Measurements from ENCODE around the gene LRRC38.
"Not testable (repeated sequence)": the region's sequence is repeated elsewhere in the genome, so short reads cannot be mapped to it uniquely, and the experiment has no call there.

LRRC38 gene

DNA sequence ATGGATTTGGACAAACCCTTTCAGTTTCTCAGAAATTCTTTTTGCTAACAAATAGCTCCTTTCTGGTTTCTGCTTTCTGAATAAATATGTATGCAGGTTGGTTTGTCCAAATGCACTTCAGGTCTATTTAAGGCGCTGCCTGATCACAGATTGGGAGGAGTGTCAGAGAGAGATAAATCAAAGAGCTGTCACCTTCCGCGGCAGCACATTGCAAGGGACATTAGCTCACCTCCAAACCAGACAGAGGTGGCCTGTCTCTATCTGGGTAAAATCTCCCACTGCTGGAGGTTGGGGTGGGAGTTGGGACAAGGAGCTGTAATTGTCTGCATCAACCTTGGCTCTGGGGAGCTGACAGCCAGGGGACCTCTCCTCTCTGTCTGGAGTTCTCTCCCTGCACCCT is 78.3 kb downstream of the LRRC38 start:
- Histone ChIP-seq H3K27me3 (ENCODE audit: control insufficient read depth, insufficient read depth, low read length) (no peaks in the 10 kb centered on the region), H3K36me3 (ENCODE audit: control insufficient read depth, insufficient read depth, low read length) (no peaks in the 10 kb centered on the region), H3K27ac (ENCODE audit: low read length) (no peak overlapping the region), H3K4me1 (ENCODE audit: control insufficient read depth, insufficient read depth, low read length) (no peaks in the 10 kb centered on the region), H3K9me3 (ENCODE audit: control insufficient read depth, insufficient read depth, low read length) (peaks cover 12% of the 10 kb centered on the region), H3K4me3 (ENCODE audit: low read length) (no peak overlapping the region)
- no peak for DNase-seq (ENCODE audit: low read depth, low spot score)
- WGBS (ENCODE audit: insufficient coverage, insufficient read length), result no CpG with 5 or more reads among the region's 3 CpGs

GRCh38 chr1:13433694-13434358 is 80.0 kb downstream of the LRRC38 start:
- DNase-seq (ENCODE audit: low read depth, low spot score); H3K36me3 ChIP-seq (ENCODE audit: control insufficient read depth, insufficient read depth, low read length); H3K27ac ChIP-seq (ENCODE audit: low read length); H3K27me3 ChIP-seq (ENCODE audit: control insufficient read depth, insufficient read depth, low read length); H3K4me1 ChIP-seq (ENCODE audit: control insufficient read depth, insufficient read depth, low read length); H3K4me3 ChIP-seq (ENCODE audit: low read length): not testable (repeated sequence)
- H3K9me3 ChIP-seq (ENCODE audit: control insufficient read depth, insufficient read depth, low read length), result peaks cover 12% of the 10 kb centered on the region
- WGBS (ENCODE audit: insufficient coverage, insufficient read length), result no CpG with 5 or more reads among the region's 32 CpGs

- Histone ChIP-seq H3K27ac (ENCODE audit: low read length) (no peak overlapping the region), H3K36me3 (ENCODE audit: control insufficient read depth, insufficient read depth, low read length) (no peaks in the 10 kb centered on the region), H3K9me3 (ENCODE audit: control insufficient read depth, insufficient read depth, low read length) (peaks cover 9% of the 10 kb centered on the region), H3K4me3 (ENCODE audit: low read length) (no peak overlapping the region), H3K27me3 (ENCODE audit: control insufficient read depth, insufficient read depth, low read length) (no peaks in the 10 kb centered on the region), H3K4me1 (ENCODE audit: control insufficient read depth, insufficient read depth, low read length) (no peaks in the 10 kb centered on the region)
- no peak for DNase-seq (ENCODE audit: low read depth, low spot score)
- WGBS (ENCODE audit: insufficient coverage, insufficient read length), result no CpG with 5 or more reads among the region's 3 CpGs
These were observed 81.6 kb downstream of the LRRC38 start for GRCh38 chr1:13432251-13432650.

GRCh38 chr1:13430495-13430894 is 83.3 kb downstream of the LRRC38 start:
- WGBS (ENCODE audit: insufficient coverage, insufficient read length), result no CpG with 5 or more reads among the region's 13 CpGs
- no peak overlapping the region for H3K4me3 ChIP-seq (ENCODE audit: low read length)
- H3K4me1 ChIP-seq (ENCODE audit: control insufficient read depth, insufficient read depth, low read length), result no peaks in the 10 kb centered on the region
- DNase-seq (ENCODE audit: low read depth, low spot score), result no peak
- H3K27ac ChIP-seq (ENCODE audit: low read length), result no peak overlapping the region
- peaks cover 6% of the 10 kb centered on the region for H3K9me3 ChIP-seq (ENCODE audit: control insufficient read depth, insufficient read depth, low read length)
- H3K36me3 ChIP-seq (ENCODE audit: control insufficient read depth, insufficient read depth, low read length), result no peaks in the 10 kb centered on the region
- H3K27me3 ChIP-seq (ENCODE audit: control insufficient read depth, insufficient read depth, low read length), result no peaks in the 10 kb centered on the region
